Measurements from ENCODE around the gene VPS11. TPM values are rescaled to one million over a fixed set of nuclear protein-coding genes. Genes with fewer than 3 reads are reported as not detected.
A peak's percentile ranks its signal among the peaks of the same experiment; 100 is the strongest.

The VPS11 gene
- total RNA-seq, 2 experiments from 2014 or later: 76.4 to 84.3 TPM

DNA sequence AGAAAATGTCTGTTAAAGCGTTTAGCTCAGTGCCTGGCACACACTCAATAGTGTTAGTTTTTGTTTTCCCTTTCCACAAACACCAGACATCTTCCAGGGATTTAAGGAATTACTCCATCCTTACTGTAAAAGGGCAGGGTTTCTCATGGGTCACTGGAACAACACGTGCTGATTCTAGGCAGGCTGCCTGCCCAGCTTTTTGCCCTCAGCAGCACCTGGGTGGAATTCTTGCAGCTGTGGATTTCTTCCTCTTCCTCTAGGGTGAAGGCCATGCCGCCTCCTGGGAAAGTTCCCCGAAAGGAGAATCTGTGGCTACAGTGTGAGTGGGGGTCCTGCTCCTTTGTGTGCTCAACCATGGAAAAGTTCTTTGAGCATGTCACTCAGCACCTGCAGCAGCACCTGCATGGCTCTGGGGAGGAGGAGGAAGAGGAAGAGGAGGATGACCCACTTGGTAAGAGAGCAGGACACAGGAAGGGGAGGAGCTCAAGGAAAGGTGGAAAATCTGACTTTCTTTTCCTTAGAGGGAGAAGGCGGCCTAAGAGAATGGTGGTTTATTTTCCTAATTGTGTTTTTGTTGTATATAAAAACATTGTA, 59.2 kb downstream of the VPS11 start:
- TF ChIP-seq, protein P1, sequence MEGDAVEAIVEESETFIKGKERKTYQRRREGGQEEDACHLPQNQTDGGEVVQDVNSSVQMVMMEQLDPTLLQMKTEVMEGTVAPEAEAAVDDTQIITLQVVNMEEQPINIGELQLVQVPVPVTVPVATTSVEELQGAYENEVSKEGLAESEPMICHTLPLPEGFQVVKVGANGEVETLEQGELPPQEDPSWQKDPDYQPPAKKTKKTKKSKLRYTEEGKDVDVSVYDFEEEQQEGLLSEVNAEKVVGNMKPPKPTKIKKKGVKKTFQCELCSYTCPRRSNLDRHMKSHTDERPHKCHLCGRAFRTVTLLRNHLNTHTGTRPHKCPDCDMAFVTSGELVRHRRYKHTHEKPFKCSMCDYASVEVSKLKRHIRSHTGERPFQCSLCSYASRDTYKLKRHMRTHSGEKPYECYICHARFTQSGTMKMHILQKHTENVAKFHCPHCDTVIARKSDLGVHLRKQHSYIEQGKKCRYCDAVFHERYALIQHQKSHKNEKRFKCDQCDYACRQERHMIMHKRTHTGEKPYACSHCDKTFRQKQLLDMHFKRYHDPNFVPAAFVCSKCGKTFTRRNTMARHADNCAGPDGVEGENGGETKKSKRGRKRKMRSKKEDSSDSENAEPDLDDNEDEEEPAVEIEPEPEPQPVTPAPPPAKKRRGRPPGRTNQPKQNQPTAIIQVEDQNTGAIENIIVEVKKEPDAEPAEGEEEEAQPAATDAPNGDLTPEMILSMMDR (IDR thresholded peaks at IDR 0.05): no peak
- peaks cover 67% of the 10 kb centered on the region for H3K36me3 Mint-ChIP-seq (ENCODE audit: low read depth)
- H3K4me1 ChIP-seq (ENCODE audit: insufficient read depth, low read length): peaks cover 18% of the 10 kb centered on the region
- no peaks in the 10 kb centered on the region for H3K27me3 Mint-ChIP-seq
- peaks cover 58% of the 10 kb centered on the region for H3K36me3 ChIP-seq (ENCODE audit: insufficient read depth, low read length)
- POLR2A ChIA-PET: interaction anchor here (0.7 to 1.6 kb wide), 2 partner anchors 11 to 32 kb away, joined by 3 to 5 read pairs; a partner anchor contains a TSS
- H3K9me3 Mint-ChIP-seq: no peaks in the 10 kb centered on the region
- no peak overlapping the region for H3K27ac ChIP-seq (ENCODE audit: low read depth in 1 of 2, low read length in 2 of 2)
- no peak overlapping the region for H3K4me3 Mint-ChIP-seq
- DNase-seq (no peak), ATAC-seq (ENCODE audit: poor library complexity) (no peak)
- CTCF ChIA-PET: interaction anchor here (0.7 kb wide), 1 partner anchor 157 kb away, joined by 3 read pairs; no protein-coding TSS in a partner anchor
- no peaks in the 10 kb centered on the region for H3K9me3 ChIP-seq (ENCODE audit: control insufficient read depth in 1 of 2, insufficient read depth in 1 of 2, low read length in 2 of 2)
- H3K27ac Mint-ChIP-seq: peak overlapping the region; percentile 72
- intact Hi-C loops (cut with DNase I, micrococcal nuclease): no loop called here
- peaks cover 34% of the 10 kb centered on the region for H3K4me1 Mint-ChIP-seq (ENCODE audit: low read depth)
- no peak overlapping the region for H3K4me3 ChIP-seq (ENCODE audit: low read length)
- no peaks in the 10 kb centered on the region for H3K27me3 ChIP-seq (ENCODE audit: control insufficient read depth in 1 of 2, insufficient read depth in 2 of 2, low read length in 2 of 2)

DNA sequence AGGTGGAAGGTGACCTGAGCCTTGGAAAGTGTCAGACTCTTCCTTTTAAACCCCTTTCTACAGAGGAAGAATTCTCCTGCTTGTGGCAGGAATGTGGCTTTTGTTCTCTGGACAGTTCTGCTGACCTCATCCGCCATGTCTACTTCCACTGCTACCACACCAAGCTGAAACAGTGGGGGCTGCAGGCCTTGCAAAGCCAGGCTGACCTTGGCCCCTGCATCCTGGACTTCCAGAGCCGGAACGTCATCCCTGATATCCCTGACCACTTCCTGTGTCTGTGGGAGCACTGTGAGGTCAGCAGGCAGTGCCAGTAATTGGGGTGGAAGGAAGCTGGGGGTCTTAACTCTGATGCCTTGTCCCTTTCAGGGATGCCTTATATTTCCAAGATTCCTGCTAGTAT, 63.0 kb downstream of the VPS11 start:
- TF ChIP-seq, protein P1 (IDR thresholded peaks at IDR 0.05): no peak
- Mint-ChIP-seq H3K27ac (no peak overlapping the region), H3K36me3 (ENCODE audit: low read depth) (peaks cover 65% of the 10 kb centered on the region), H3K27me3 (no peaks in the 10 kb centered on the region), H3K4me1 (ENCODE audit: low read depth) (peaks cover 9% of the 10 kb centered on the region), H3K4me3 (no peak overlapping the region), H3K9me3 (no peaks in the 10 kb centered on the region)
- CTCF ChIA-PET: interaction anchor here (0.6 kb wide), 1 partner anchor 84 kb away, joined by 3 read pairs; no protein-coding TSS in a partner anchor
- Histone ChIP-seq H3K27me3 (ENCODE audit: control insufficient read depth in 1 of 2, insufficient read depth in 2 of 2, low read length in 2 of 2) (no peaks in the 10 kb centered on the region), H3K4me1 (ENCODE audit: insufficient read depth, low read length) (peaks cover 6% of the 10 kb centered on the region), H3K4me3 (ENCODE audit: low read length) (no peak overlapping the region), H3K36me3 (ENCODE audit: insufficient read depth, low read length) (peaks cover 74% of the 10 kb centered on the region), H3K9me3 (ENCODE audit: control insufficient read depth in 1 of 2, insufficient read depth in 1 of 2, low read length in 2 of 2) (no peaks in the 10 kb centered on the region), H3K27ac (ENCODE audit: low read depth in 1 of 2, low read length in 2 of 2) (no peak overlapping the region)
- no peak for ATAC-seq (ENCODE audit: poor library complexity)
- intact Hi-C loops (cut with DNase I, micrococcal nuclease): no loop called here
- POLR2A ChIA-PET: interaction anchor here (1.0 kb wide), 1 partner anchor 15 kb away, joined by 4 read pairs; no protein-coding TSS in a partner anchor
- DNase-seq: no peak

Small RNAs within 50 kb of the gene (microRNA-seq; reads per million reads assigned to microRNA genes)
- not detected for gene MIR3656 (ENCODE audit: borderline microRNAs expressed, borderline replicate concordance)

Other genes starting within 250 kb of the VPS11 start
- gene CXCR5, start 183.9 kb upstream of the VPS11 start, total RNA-seq: 10 to 100 TPM; 13.2 to 14.3 TPM
- gene BCL9L, start 141.9 kb upstream of the VPS11 start, total RNA-seq: 100 to 1,000 TPM; 326 to 332 TPM
- under 1 TPM in 1 of 2 experiments, not detected in 1; 0.27 TPM for gene UPK2, start 111.5 kb upstream of the VPS11 start, total RNA-seq
- not detected for gene FOXR1, start 96.1 kb upstream of the VPS11 start, total RNA-seq
- 100 to 1,000 TPM; 121 to 122 TPM for gene CENATAC, start 69.7 kb upstream of the VPS11 start, total RNA-seq
- gene RPS25, start 49.5 kb upstream of the VPS11 start, total RNA-seq: 1,000 to 10,000 TPM; 2,261 to 2,296 TPM
- gene TRAPPC4, start 49.1 kb upstream of the VPS11 start, total RNA-seq: 100 to 1,000 TPM; 101 to 106 TPM
- 1 to 10 TPM; 5.2 to 6.6 TPM for gene SLC37A4, start 36.9 kb upstream of the VPS11 start, total RNA-seq
- gene HYOU1, start 10.6 kb upstream of the VPS11 start, total RNA-seq: 10 to 100 TPM; 76.5 to 81.4 TPM
- gene HMBS, start 17.1 kb downstream of the VPS11 start, total RNA-seq: 1 to 10 TPM; 3.4 to 4.1 TPM
- gene DPAGT1, start 34.0 kb downstream of the VPS11 start, total RNA-seq: 10 to 100 TPM in 1 of 2 experiments, 1 to 10 TPM in 1; 9.5 to 11.7 TPM
- gene C2CD2L, start 39.5 kb downstream of the VPS11 start, total RNA-seq: 10 to 100 TPM; 16.0 to 16.2 TPM
- 10 to 100 TPM; 17.6 to 20.5 TPM for gene HINFP, start 53.8 kb downstream of the VPS11 start, total RNA-seq
- under 1 TPM in 1 of 2 experiments, not detected in 1; 0.08 TPM for gene ABCG4, start 81.2 kb downstream of the VPS11 start, total RNA-seq
- 1 to 10 TPM; 4.2 to 5.4 TPM for gene NLRX1, start 100.9 kb downstream of the VPS11 start, total RNA-seq
- under 1 TPM; 0.59 to 0.63 TPM for gene NHERF4, start 117.7 kb downstream of the VPS11 start, total RNA-seq
- 10 to 100 TPM; 19.5 to 20.8 TPM for gene CBL, start 138.5 kb downstream of the VPS11 start, total RNA-seq
- gene MCAM, start 249.3 kb downstream of the VPS11 start, total RNA-seq: 10 to 100 TPM; 16.0 to 16.5 TPM

Measured in CD4-positive, alpha-beta T cell (primary cell).